Prostate gland (tissue), 2 donors: Measurements from ENCODE around the gene CEACAM4. TPM values are rescaled to one million over a fixed set of nuclear protein-coding genes. Genes with fewer than 3 reads are reported as not detected.

Experiments used
- DNase-seq: peaks from one replicate; pipeline ENCODE4 v3.0.0-alpha.2; 2019; ENCODE audit warnings: low spot score
- H3K27ac ChIP-seq, 2 donors: fragments of 200-600 bp; sonication (generic); 2 replicates each; pipeline ENCODE4 v1.5.1; 2017 to 2019
- H3K27me3 ChIP-seq: fragments of 200-600 bp; sonication (generic); replicated peaks from 2 replicates; pipeline ENCODE4 v1.5.1; 2019; ENCODE audit not compliant: insufficient read depth
- H3K36me3 ChIP-seq, 2 donors: fragments of 200-600 bp; sonication (generic); 1 replicate in 1 of 2; 2 replicates in 1 of 2; pipeline versions ENCODE4 v1.5.1 to v1.8.1; 2017 to 2019
- H3K4me1 ChIP-seq: fragments of 200-600 bp; sonication (generic); replicated peaks from 2 replicates; pipeline ENCODE4 v1.5.1; 2019
- H3K4me3 ChIP-seq, 2 donors: fragments of 200-600 bp; sonication (generic); 2 replicates each; pipeline ENCODE4 v1.5.1; 2017 to 2019
- H3K9me3 ChIP-seq: fragments of 200-600 bp; sonication (generic); 2 replicates; pipeline ENCODE4 v1.5.1; 2017
- POLR2A ChIP-seq: fragments of 450-650 bp; IDR thresholded peaks from one replicate; pipeline ENCODE4 v1.6.1; 2016; ENCODE audit warnings: antibody characterized with exemption, mild to moderate bottlenecking
- POLR2AphosphoS5 ChIP-seq: sonication (generic); formaldehyde crosslinking; IDR thresholded peaks from one replicate; pipeline ENCODE4 v1.6.1; 2017; ENCODE audit warnings: antibody characterized with exemption
- WGBS: methylation state at CpG from one replicate; pipeline ENCODE4 v1.1.5; 2018; 5-methylcytosine and 5-hydroxymethylcytosine counted together
- intact Hi-C: fragments of 100-400 bp; cut with DNase I; formaldehyde crosslinking; loops from one replicate; pipeline ENCODE4 v1.14.2; 2022
- small RNA-seq, 2 donors: library from RNA; depleted of rRNA; stranded (forward); fragments of <200 nt; gene quantifications; one replicate each; pipeline ENCODE3, GENCODE V24; 2016
- total RNA-seq, 2 donors: library from RNA; depleted of rRNA; stranded (reverse); fragments of >200 nt; gene quantifications; one replicate each; pipeline ENCODE4 v1.1.0, GENCODE V29; 2016
- TF ChIP-seq, protein P1 (sequence below), 4 experiments: fragments of 200-600 bp in 2 of 4; fragments of 450-650 bp in 2 of 4; sonication (generic) in 2 of 4; IDR thresholded peaks; 1 replicate in 3 of 4; 2 replicates in 1 of 4; pipeline ENCODE4 v1.5.1; 2016 to 2019; ENCODE audit warnings: antibody characterized with exemption in 4 of 4, mild to moderate bottlenecking in 2 of 4, moderate library complexity in 2 of 4

Gene CEACAM4
- total RNA-seq, 2 donors from 2014 or later = 0.59 to 1.0 TPM

GRCh38 chr19:41569481-41570150 is 57.3 kb downstream of the CEACAM4 start:
- Histone ChIP-seq H3K4me3 (no peak overlapping the region), H3K4me1 (no peaks in the 10 kb centered on the region), H3K9me3 (no peaks in the 10 kb centered on the region), H3K36me3 (no peaks in the 10 kb centered on the region), H3K27me3 (peaks cover 12% of the 10 kb centered on the region), H3K27ac (no peak overlapping the region)
- intact Hi-C loops = loop anchor here (10.0 kb wide), 1 partner anchor 125 kb away; the partner anchor contains the start of gene ERICH4
- no peak for DNase-seq
- TF ChIP-seq POLR2A (no peak), POLR2AphosphoS5 (no peak)
- TF ChIP-seq, protein P1, sequence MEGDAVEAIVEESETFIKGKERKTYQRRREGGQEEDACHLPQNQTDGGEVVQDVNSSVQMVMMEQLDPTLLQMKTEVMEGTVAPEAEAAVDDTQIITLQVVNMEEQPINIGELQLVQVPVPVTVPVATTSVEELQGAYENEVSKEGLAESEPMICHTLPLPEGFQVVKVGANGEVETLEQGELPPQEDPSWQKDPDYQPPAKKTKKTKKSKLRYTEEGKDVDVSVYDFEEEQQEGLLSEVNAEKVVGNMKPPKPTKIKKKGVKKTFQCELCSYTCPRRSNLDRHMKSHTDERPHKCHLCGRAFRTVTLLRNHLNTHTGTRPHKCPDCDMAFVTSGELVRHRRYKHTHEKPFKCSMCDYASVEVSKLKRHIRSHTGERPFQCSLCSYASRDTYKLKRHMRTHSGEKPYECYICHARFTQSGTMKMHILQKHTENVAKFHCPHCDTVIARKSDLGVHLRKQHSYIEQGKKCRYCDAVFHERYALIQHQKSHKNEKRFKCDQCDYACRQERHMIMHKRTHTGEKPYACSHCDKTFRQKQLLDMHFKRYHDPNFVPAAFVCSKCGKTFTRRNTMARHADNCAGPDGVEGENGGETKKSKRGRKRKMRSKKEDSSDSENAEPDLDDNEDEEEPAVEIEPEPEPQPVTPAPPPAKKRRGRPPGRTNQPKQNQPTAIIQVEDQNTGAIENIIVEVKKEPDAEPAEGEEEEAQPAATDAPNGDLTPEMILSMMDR (IDR thresholded peaks at IDR 0.05) = no peak
- 60% methylated on average over 11 of the region's 11 CpGs for WGBS

Small RNA genes within 50 kb of the gene (small RNA-seq; reads per million reads assigned to genes)
- gene AC243960.4 = 0 reads per million in 2 donors

Other genes starting within 250 kb of the CEACAM4 start
- 10 to 100 TPM; 29.6 to 34.0 TPM for gene EXOSC5, start 229.7 kb downstream of the CEACAM4 start, total RNA-seq
- gene BCKDHA, start 229.3 kb downstream of the CEACAM4 start, total RNA-seq = 10 to 100 TPM; 69.0 to 72.5 TPM
- 10 to 100 TPM in 1 of 2 donors, 1 to 10 TPM in 1; 9.4 to 11.6 TPM for gene B3GNT8, start 199.7 kb downstream of the CEACAM4 start, total RNA-seq
- gene DMAC2, start 187.2 kb downstream of the CEACAM4 start, total RNA-seq = 10 to 100 TPM; 42.4 to 42.9 TPM
- not detected for gene ERICH4, start 183.9 kb downstream of the CEACAM4 start, total RNA-seq
- 1 to 10 TPM in 1 of 2 donors, not detected in 1; 1.5 TPM for gene CEACAM21, start 50.9 kb downstream of the CEACAM4 start, total RNA-seq
- not detected for gene CEACAM7, start 61.2 kb upstream of the CEACAM4 start, total RNA-seq
- gene CEACAM5, start 81.6 kb upstream of the CEACAM4 start, total RNA-seq = 1 to 10 TPM in 1 of 2 donors, under 1 TPM in 1; 0.32 to 3.4 TPM
- 1 to 10 TPM; 2.5 to 6.3 TPM for gene CEACAM6, start 128.5 kb upstream of the CEACAM4 start, total RNA-seq
- gene CEACAM3, start 169.5 kb upstream of the CEACAM4 start, total RNA-seq = under 1 TPM in 1 of 2 donors, not detected in 1; 0.59 TPM
- gene LYPD4, start 217.6 kb upstream of the CEACAM4 start, total RNA-seq = 1 to 10 TPM in 1 of 2 donors, not detected in 1; 6.6 TPM
- 1 to 10 TPM in 1 of 2 donors, not detected in 1; 9.6 TPM for gene DMRTC2, start 218.0 kb upstream of the CEACAM4 start, total RNA-seq
- 1,000 to 10,000 TPM; 1,179 to 1,248 TPM for gene RPS19, start 233.2 kb upstream of the CEACAM4 start, total RNA-seq